Neuronal stem cell (in vitro differentiated cells): ENCODE measurements around the gene GPC2.

ENCODE experiments used
- DNase-seq: peaks from one replicate; pipeline ENCODE4 v3.0.0-alpha.2; 2013; ENCODE audit warnings: low spot score
- H2AFZ ChIP-seq: one replicate; pipeline ENCODE4 v1.6.1; 2013; ENCODE audit warnings: mild to moderate bottlenecking, low read length, inconsistent platforms
- H2AK5ac ChIP-seq: 2 replicates; pipeline ENCODE4 v1.6.1; 2013; ENCODE audit warnings: low read depth, mild to moderate bottlenecking, inconsistent platforms, low read length, moderate library complexity, mixed read lengths
- H2BK120ac ChIP-seq: 2 replicates; pipeline ENCODE4 v1.6.1; 2013; ENCODE audit warnings: low read depth, mild to moderate bottlenecking, inconsistent platforms, low read length, moderate library complexity, mixed read lengths
- H2BK12ac ChIP-seq: one replicate; pipeline ENCODE4 v1.6.1; 2013; ENCODE audit warnings: low read length, inconsistent platforms
- H2BK15ac ChIP-seq: 2 replicates; pipeline ENCODE4 v1.6.1; 2013; ENCODE audit warnings: mild to moderate bottlenecking, low read length, inconsistent platforms, mixed read lengths
- H2BK5ac ChIP-seq: one replicate; pipeline ENCODE4 v1.6.1; 2013; ENCODE audit warnings: inconsistent platforms, mild to moderate bottlenecking, low read length, moderate library complexity
- H3K14ac ChIP-seq: one replicate; pipeline ENCODE4 v1.6.1; 2013; ENCODE audit warnings: low read length, inconsistent platforms
- H3K18ac ChIP-seq: 2 replicates; pipeline ENCODE4 v1.6.1; 2013; ENCODE audit warnings: low read length, inconsistent platforms
- H3K23ac ChIP-seq: 2 replicates; pipeline ENCODE4 v1.6.1; 2013; ENCODE audit warnings: low read depth, mild to moderate bottlenecking, mixed read lengths, low read length, inconsistent platforms; ENCODE audit not compliant: poor library complexity
- H3K27ac ChIP-seq: replicated peaks from 3 replicates; pipeline ENCODE4 v1.5.1; 2013; ENCODE audit warnings: low read length, inconsistent platforms
- H3K27me3 ChIP-seq, 3 experiments: 2 replicates each; pipeline ENCODE4 v1.6.1; 2013; ENCODE audit warnings: low read length in 3 of 3, mild to moderate bottlenecking in 2 of 3, inconsistent platforms in 1 of 3, low read depth in 1 of 3, mixed read lengths in 1 of 3, moderate library complexity in 1 of 3; ENCODE audit not compliant: control insufficient read depth in 3 of 3, insufficient read depth in 3 of 3
- H3K36me3 ChIP-seq, 2 donors: replicated peaks in 1 of 2; 2 replicates each; pipeline ENCODE4 v1.6.1; 2013; ENCODE audit warnings: low read length in 2 of 2; ENCODE audit not compliant: control insufficient read depth in 2 of 2, insufficient read depth in 2 of 2
- H3K4ac ChIP-seq: 2 replicates; pipeline ENCODE4 v1.6.1; 2013; ENCODE audit warnings: inconsistent platforms, mild to moderate bottlenecking, low read length, moderate library complexity
- H3K4me1 ChIP-seq, 2 donors: 1 replicate in 1 of 2; 2 replicates in 1 of 2; pipeline ENCODE4 v1.6.1; 2013; ENCODE audit warnings: low read length in 2 of 2, low read depth in 1 of 2; ENCODE audit not compliant: control insufficient read depth in 2 of 2, insufficient read depth in 1 of 2
- H3K4me2 ChIP-seq: one replicate; pipeline ENCODE4 v1.6.1; 2013; ENCODE audit warnings: mild to moderate bottlenecking, low read length, inconsistent platforms; ENCODE audit not compliant: insufficient read depth, poor library complexity, severe bottlenecking
- H3K4me3 ChIP-seq, 2 donors: 2 replicates each; pipeline ENCODE4 v1.5.1; 2013; ENCODE audit warnings: low read length in 2 of 2, mild to moderate bottlenecking in 2 of 2, inconsistent platforms in 1 of 2, moderate library complexity in 1 of 2
- H3K79me1 ChIP-seq: one replicate; pipeline ENCODE4 v1.6.1; 2013; ENCODE audit warnings: low read depth, mild to moderate bottlenecking, inconsistent platforms, low read length, moderate library complexity
- H3K9ac ChIP-seq: one replicate; pipeline ENCODE4 v1.6.1; 2013; ENCODE audit warnings: mild to moderate bottlenecking, low read depth, low read length, inconsistent platforms; ENCODE audit not compliant: poor library complexity
- H3K9me3 ChIP-seq, 2 donors: replicated peaks in 1 of 2; 2 replicates each; pipeline versions ENCODE3 to v1.6.1; 2013; ENCODE audit warnings: low read length in 2 of 2, mild to moderate bottlenecking in 2 of 2, inconsistent platforms in 1 of 2, low read depth in 1 of 2, mixed read lengths in 1 of 2, moderate library complexity in 1 of 2; ENCODE audit not compliant: control insufficient read depth in 2 of 2, insufficient read depth in 1 of 2
- H4K8ac ChIP-seq: one replicate; pipeline ENCODE4 v1.6.1; 2013; ENCODE audit warnings: low read depth, mild to moderate bottlenecking, inconsistent platforms, low read length, moderate library complexity
- H4K91ac ChIP-seq: one replicate; pipeline ENCODE4 v1.6.1; 2013; ENCODE audit warnings: low read length, low read depth, mild to moderate bottlenecking, inconsistent platforms; ENCODE audit not compliant: poor library complexity
- WGBS, 2 donors: extraction: QIAGEN DNeasy Blood & Tissue Kit; methylation state at CpG; one replicate each; pipeline ENCODE4 v1.1.7; 2013; ENCODE audit warnings: missing lambda C conversion rate in 2 of 2, mixed read lengths in 1 of 2; ENCODE audit not compliant: insufficient read length in 2 of 2, insufficient replicate concordance in 1 of 2; ENCODE audit errors: extremely low coverage in 2 of 2; 5-methylcytosine and 5-hydroxymethylcytosine counted together

GPC2 gene

DNA sequence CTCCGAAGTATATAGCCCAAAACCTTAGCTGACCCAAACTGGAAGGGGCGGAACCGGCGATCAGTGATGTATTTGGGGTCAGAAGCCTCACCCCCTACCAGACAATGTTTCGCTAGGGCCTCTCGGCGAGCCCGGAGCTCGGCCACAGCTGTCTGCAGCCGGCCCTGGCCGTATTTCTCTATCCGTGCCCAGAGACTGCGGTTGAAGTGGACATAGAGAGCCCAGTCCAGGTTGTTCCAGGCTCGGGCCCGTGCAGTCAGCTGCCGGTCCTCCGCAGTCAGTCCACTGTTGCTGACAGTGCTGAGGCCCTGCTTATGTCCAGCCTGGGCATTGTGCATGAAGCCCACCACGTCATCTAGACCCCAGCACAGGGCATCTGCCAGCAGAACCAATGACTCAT, 17.1 kb downstream of the GPC2 start:
- peak overlapping the region; percentile 29 for H2AK5ac ChIP-seq
- peaks cover 17 to 25% of the 10 kb centered on the region in 2 donors for H3K36me3 ChIP-seq
- no peak overlapping the region for H2BK5ac ChIP-seq
- H3K9ac ChIP-seq = no peak overlapping the region
- H3K4me3 ChIP-seq = no peak overlapping the region
- H3K14ac ChIP-seq = no peak overlapping the region
- H3K79me1 ChIP-seq = peaks cover 5% of the 10 kb centered on the region
- H2AFZ ChIP-seq = no peak overlapping the region
- no peak overlapping the region for H3K4me2 ChIP-seq
- H2BK12ac ChIP-seq = no peak overlapping the region
- H3K18ac ChIP-seq = no peak overlapping the region
- H4K8ac ChIP-seq = no peak overlapping the region
- no peak overlapping the region for H3K23ac ChIP-seq
- no peak overlapping the region for H4K91ac ChIP-seq
- DNase-seq = no peak
- H3K4ac ChIP-seq = no peak overlapping the region
- H3K27ac ChIP-seq = no peak overlapping the region
- no peak overlapping the region for H2BK15ac ChIP-seq
- no peaks in the 10 kb centered on the region for H3K27me3 ChIP-seq
- no peaks in the 10 kb centered on the region for H3K9me3 ChIP-seq
- WGBS, 2 donors = no CpG with 5 or more reads among the region's 18 CpGs
- no peak overlapping the region for H2BK120ac ChIP-seq
- H3K4me1 ChIP-seq = peaks cover 5 to 11% of the 10 kb centered on the region in 2 donors

DNA sequence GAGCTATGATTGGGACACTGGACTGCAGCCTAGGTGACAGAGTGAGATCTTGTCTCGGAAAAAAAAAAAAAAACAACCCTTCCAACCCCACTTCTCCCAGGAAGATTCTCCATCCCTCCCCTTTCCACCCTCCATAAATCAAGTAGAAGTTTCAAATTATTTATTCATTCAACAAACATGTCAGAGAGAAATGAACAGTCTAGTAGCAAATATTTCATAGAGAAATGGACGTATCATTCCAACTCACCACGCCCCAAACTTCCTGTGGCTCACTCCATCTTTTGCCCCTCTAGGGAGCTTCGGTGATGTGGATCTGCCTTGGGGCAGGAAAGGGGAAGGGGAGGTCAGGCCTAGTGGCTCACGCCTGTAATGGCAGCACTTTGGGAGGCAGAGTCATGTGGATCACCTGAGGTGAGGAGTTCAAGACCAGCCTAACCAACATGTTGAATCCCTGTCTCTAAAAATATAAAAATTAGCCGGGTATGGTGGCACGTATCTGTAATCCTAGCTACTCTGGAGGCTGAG, 18.0 kb downstream of the GPC2 start:
- H4K91ac ChIP-seq = no peak overlapping the region
- peaks cover 5 to 11% of the 10 kb centered on the region in 2 donors for H3K4me1 ChIP-seq
- H3K9ac ChIP-seq = no peak overlapping the region
- H3K4ac ChIP-seq = no peak overlapping the region
- DNase-seq = no peak
- no peak overlapping the region for H2AK5ac ChIP-seq
- no peak overlapping the region for H3K14ac ChIP-seq
- H4K8ac ChIP-seq = no peak overlapping the region
- no peak overlapping the region for H3K23ac ChIP-seq
- H3K27ac ChIP-seq = peak overlapping the region; percentile 63
- WGBS, 2 donors = no CpG with 5 or more reads among the region's 7 CpGs
- H2BK15ac ChIP-seq = no peak overlapping the region
- no peak overlapping the region for H2BK5ac ChIP-seq
- H2BK12ac ChIP-seq = no peak overlapping the region
- no peaks in the 10 kb centered on the region for H3K27me3 ChIP-seq
- no peak overlapping the region for H2BK120ac ChIP-seq
- H3K79me1 ChIP-seq = peaks cover 5% of the 10 kb centered on the region
- peak overlapping the region; percentile 92 for H3K4me2 ChIP-seq
- peak overlapping the region; percentile 16 to 87 for H3K4me3 ChIP-seq
- no peaks in the 10 kb centered on the region for H3K9me3 ChIP-seq
- H3K18ac ChIP-seq = peak overlapping the region; percentile 24
- H3K36me3 ChIP-seq = peaks cover 19 to 34% of the 10 kb centered on the region in 2 donors
- H2AFZ ChIP-seq = peak overlapping the region; percentile 88

DNA sequence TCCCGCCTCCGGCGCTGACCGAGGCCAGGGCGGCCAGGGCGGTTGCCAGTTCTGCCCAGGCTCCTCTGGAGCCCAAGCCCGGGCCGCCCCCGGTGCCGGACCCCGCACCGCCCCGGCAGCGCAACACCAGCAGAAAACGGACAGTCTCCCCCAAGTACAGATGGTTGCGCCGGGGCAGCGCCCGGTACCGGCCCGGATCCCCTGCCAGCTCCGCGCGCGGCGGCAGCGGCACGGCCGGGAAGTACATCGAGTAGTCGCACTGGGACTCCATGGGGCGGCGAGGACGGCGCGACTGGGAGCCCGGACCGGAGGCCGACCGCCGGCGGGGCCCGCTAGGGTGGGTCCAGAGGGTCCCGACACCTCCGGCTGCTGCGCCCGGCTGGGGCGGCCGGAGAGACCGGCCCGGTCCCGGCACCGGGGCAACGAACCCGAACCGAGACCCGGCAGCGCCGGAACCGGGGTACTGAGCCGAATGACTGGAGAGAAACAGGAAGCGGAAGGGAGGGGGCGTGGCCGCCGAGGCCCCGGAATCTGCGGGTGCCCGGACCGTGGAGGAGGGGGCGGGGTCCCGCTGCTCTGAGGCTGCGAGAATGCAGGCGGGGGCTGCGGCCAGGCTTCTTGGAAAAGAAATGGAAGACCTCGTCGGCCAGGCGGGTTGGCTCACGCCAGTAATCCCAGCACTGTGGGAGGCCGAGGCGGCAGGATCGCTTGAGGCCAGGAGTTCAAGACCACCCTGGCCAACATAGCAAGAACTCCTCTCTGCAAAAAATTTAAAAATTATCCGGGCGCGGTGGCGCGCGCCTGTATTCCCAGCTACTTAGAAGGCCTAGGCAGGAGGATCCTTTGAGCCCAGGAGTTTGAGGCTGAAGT, 18.7 kb downstream of the GPC2 start, which contains the start of gene TRAPPC14:
TSS of gene TRAPPC14 (minus strand) at position 495 of the 870 bp plus-strand sequence. CDS start at position 271, 224 bp downstream.
- no peak within 1 kb of the TSS for H2BK15ac ChIP-seq

More for the DNA sequence above, 18.7 kb downstream of the GPC2 start, which contains the start of gene TRAPPC14:
- peak within 1 kb of the TSS; percentile 86 for H3K18ac ChIP-seq
- H3K4me2 ChIP-seq = peak within 1 kb of the TSS; percentile 92
- H4K91ac ChIP-seq = no peak within 1 kb of the TSS
- H2BK120ac ChIP-seq = no peak within 1 kb of the TSS
- peak within 1 kb of the TSS; percentile 69 for H2AK5ac ChIP-seq
- peak within 1 kb of the TSS; percentile 87 for H3K23ac ChIP-seq
- WGBS, 2 donors = no CpG with 5 or more reads among the region's 87 CpGs
- H3K14ac ChIP-seq = no peak within 1 kb of the TSS
- H3K4ac ChIP-seq = peak within 1 kb of the TSS; percentile 1
- H3K4me1 ChIP-seq = peaks cover 5 to 11% of the 10 kb centered on the region in 2 donors
- H4K8ac ChIP-seq = no peak within 1 kb of the TSS
- H2BK5ac ChIP-seq = peak within 1 kb of the TSS; percentile 55
- peak within 1 kb of the TSS; percentile 63 for H3K27ac ChIP-seq
- no peak within 1 kb of the TSS for H2BK12ac ChIP-seq
- peaks cover 24 to 41% of the 10 kb centered on the region in 2 donors for H3K36me3 ChIP-seq
- H3K9me3 ChIP-seq = no peaks in the 10 kb centered on the region
- peak within 1 kb of the TSS; percentile 89 for H3K9ac ChIP-seq
- peak; percentile 87 for DNase-seq
- H2AFZ ChIP-seq = peak within 1 kb of the TSS; percentile 88
- peak within 1 kb of the TSS; percentile 87 to 97 for H3K4me3 ChIP-seq
- peaks cover 5% of the 10 kb centered on the region for H3K79me1 ChIP-seq
- H3K27me3 ChIP-seq = no peaks in the 10 kb centered on the region
